Superior temporal gyrus (tissue), 1 donor: ENCODE results near the gene PTPRS.
A peak's percentile ranks its signal among the peaks of the same experiment; 100 is the strongest.
"Not testable (repeated sequence)": the region's sequence is repeated elsewhere in the genome, so short reads cannot be mapped to it uniquely, and the experiment has no call there.

Source experiments
- DNase-seq: peaks from one replicate; pipeline ENCODE4 v3.0.0-alpha.2; 2016; ENCODE audit errors: extremely low spot score

Gene PTPRS

DNA sequence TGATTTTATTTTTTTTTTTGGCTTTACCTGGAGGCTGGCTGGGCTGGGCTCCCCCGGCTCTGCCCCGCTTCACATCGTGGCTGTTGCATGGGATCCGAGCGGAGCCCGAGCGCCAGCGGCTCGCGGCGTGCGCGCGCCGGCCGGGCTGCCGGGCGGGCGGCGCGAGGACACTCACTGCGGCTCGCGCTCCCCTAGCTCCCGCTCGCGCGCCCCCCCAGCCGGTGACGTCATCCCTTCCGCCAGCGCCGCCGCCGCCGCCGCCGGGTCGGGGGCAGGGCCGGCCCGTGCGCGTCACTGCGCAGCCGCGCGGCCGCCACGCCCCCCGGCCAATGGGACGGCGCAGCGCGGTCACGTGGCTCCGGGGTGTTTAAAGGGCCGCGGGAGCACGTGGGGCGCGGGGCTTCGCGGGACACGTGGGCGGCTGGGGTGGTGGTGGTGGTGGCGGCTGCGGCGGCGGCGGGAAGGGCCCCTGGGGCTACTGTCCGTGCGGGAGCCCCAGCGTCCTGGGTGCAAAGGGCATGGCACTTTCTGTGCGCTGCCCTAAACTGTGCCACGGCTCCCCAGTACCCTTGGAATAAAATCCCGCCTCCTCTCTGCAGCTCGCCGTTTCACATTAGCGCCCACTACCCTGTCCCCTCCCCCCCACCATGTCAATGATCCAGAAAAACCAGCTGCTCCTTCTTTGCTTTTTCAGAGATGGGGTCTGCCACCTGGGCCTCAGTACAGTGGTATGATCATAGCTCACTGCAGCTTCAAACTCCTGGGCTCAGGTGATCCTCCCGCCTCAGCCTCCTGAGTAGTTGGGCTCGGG is at the start of gene PTPRS:
Gene PTPRS, minus strand, starts transcription at position 176 of the 811 bp plus-strand sequence. CDS start 54,672 bp downstream, outside the sequence.
- DNase-seq: peak; percentile 86

DNA sequence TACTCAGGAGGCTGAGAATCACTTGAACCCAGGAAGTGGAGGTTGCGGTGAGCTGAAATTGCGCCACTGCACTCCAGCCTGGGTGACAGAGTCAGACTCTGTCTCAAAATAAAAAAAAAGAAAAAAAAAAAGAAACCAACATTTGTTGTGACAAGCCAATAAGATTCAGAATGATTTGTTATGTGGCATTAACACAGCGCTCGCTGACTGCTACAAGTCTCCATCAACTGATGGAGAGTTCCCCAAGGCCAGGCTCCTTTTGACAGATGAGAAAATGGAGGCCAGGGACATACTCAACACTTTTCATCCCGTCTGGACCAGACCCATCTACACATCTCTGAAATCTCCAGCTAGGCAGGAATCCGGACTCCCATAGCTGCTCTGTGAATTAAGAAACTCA is 48.7 kb upstream of the PTPRS start:
- no peak for DNase-seq

DNA sequence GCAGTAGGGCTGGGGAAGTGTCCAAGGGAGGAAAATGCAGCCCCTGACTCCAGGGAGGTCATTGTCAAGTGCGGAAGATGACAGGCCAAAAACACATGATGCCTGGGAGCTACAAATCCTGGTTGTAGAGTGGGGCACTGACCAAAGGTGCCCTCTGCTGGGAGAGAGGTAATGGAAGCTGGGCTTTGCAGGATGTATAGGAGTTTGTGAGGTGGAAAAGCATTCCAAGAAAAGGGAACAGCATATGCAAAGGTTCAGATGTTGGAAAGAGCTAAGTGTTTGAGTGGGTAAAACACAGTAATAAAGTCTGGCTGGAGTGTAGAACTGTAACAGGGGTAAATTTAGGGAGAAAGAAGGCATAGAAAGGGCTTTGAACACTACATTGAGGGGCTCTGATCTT is 46.9 kb upstream of the PTPRS start:
- no peak for DNase-seq

DNA sequence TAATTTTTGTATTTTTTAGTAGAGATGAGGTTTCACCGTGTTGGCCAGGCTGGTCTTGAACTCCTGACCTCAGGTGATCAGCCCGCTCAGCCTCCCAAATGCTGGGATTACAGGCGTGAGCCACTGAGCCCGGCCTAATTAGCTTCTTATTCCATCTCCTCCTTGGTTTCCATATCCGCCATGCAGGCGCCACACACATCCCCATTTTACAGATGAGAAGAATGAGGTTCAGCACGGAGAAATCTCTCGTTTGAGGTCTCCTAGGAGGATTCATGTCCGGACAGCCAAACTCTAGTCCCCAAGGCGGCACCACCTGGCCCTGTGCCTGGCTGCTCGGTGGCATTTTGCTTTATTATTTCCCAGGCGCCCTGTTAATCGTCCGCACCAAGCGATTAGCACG is 46.2 kb upstream of the PTPRS start:
- DNase-seq: no peak

DNA sequence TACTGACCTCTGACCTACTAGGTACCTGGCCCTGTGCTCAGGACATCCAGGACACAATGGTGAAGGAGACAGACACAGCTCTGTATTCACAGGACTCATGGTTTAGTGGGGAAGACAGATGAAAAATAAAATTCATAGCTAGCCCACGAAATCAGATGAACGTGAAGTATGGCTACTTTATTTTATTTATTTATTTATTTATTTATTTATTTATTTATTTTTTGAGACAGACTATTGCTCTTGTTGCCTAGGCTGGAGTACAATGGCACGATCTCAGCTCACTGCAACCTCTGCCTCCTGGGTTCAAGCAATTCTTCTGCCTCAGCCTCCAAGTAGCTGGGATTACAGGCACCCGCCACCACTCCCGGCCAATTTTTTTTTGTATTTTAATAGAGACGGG is 40.6 kb upstream of the PTPRS start:
- DNase-seq: not testable (repeated sequence)

DNA sequence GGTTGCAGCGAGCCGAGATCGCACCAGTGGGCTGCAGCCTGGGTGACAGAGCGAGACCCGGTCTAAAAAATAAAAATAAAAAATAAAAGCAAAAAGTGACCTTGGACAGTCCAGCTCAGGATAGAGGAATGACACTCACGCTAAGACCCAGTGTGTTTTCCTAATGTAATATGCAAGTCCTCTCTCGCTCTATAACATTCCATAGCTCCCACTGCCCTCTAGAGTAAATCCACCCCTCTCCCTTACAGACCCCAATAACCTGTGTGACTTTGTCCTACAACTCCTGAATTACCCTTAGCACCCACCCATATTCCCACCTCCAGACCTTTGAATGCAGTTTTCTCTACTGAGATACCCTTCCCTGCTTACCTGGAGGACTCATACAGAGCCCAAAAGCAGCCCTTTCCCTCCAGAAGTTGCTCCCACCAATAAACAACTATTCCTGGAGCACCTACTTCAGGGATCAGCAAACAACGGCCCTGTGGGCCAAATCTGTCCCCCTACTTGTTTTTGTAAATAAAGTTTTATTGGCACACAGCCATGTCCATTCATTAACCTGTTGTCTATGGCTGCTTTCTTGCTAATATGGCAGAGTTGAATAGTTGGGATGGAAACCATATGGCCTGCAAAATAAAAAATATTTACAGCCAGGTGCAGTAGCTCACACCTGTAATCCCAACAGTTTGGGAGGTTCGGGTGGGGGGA is 39.8 kb upstream of the PTPRS start:
- DNase-seq: no peak

DNA sequence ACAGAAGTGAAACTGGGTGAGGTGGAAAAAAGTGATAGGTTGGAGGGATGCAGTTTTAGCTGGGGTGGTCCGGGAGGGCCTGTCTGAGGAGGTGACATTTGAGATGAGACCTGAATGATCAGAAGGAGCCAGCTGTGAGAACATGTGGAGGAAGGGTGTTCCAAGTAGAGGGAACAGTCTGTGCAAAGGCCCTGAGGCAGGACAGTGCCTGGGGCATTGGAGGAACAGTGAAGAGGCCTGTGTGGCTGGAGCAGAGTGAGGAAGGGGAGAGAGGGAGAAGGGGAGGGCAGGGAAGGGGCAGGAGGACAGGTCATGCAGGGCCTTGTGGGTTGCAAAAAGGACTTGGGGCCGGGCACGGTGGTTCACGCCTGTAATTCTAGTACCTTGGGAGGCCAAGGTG is 36.3 kb upstream of the PTPRS start:
- no peak for DNase-seq

DNA sequence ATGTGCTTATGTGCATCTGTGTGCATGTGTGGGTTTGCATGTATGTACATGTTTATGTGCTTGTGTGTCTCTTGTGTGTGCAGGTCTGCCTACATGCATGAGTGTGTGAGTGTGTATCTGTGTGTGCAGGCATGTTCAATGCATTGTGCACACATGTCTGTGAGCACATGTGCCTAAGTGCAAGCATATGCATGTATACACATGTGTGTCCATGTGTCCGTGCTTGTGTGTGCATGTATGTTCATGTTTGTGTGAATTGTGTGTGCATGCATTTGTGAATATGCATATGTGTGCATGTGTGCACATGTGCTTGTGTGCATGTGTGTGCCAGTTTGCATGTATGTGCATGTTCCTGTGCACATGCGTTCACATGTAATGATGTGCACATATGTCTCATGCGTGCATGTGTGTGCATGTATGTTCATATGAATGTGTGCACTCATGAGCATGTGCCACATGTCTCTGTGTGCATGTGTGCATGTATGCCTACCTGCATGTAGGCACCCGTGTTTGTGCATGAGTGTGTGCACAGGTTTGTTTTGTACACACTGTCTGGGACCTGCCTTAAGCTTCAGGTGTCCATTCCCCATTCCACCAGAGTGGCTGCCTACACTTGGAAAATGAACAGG is 32.1 kb upstream of the PTPRS start:
- DNase-seq: no peak

DNA sequence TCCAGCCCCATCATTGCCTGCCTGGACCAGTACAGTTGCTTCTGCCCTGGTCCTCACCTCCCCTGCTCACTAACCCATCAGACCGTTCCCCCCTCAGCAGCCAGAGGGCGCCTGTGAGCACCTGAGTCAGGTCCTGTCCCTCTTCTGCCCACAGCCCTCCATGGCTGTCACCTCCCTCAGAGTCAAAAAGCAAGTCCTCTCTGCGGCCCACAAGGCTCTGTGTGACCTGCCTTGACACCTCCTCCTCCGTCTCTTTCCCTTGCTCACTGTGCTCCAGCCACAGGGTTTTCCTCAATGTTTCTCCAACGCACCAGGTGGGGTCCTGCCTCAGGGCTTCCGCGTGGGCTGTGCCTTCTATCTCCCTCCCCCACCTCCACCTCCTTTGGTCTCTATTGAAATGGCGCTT is 29.4 kb upstream of the PTPRS start:
- DNase-seq: no peak

DNA sequence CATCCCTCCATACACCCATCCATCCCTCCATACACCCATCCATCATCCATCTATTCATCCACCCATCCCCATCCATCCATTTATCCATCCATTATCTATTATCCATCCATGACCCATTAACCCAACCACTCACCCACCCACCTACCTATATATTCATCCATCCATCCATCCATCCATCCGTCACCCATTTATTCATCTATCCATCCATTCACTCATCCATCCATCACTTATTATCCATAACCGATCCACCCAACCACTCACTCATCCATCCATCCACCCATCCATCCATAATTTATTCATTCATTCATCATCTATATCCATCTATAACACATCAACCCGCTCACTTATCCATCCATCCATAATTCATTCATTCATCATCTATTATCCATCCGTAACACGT is 28.7 kb upstream of the PTPRS start:
- DNase-seq: no peak

DNA sequence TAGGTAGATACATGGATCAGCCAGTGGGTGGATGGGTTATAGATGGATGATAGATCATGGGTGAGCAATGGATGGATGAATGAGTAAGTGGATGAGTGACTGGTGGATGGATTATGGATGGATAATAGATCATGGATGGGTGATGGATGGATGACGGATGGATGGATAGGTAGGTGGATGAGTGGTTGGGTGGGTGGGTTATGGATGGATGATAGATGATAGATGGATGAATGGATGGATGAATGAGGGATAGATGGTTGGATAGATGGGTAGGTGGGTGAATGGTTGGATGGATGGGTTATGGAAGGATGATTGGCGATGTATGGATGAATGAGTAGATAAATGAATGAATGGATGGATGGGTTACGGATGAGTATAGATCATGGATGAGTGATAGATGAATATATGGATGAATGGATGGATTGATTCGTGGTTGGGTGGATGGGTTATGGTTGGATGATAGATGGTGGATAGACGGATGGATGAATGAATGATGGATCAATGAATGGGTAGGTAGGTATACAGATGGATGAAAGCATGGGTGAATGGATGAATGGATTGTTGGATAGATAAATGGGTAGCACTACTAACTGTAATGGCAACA is 27.0 kb upstream of the PTPRS start:
- DNase-seq: no peak

DNA sequence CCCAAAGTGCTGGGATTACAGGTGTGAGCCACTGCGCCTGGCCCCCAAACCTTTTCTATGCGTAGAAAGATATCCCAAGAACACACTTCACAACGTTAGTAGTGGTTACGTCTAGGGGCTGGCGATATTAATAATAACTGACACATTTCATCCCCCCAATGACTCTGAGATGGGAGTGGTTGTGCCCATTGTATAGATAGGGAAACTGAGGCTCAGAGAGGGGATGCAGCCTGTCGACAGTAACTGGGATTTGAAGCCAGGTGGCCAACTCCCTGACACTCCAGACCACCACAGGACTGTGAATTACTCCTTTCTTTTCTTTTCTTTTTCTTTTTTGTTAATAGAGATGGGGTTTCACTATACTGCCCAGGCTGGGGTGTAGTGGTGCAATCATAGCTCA is 25.3 kb upstream of the PTPRS start:
- no peak for DNase-seq

DNA sequence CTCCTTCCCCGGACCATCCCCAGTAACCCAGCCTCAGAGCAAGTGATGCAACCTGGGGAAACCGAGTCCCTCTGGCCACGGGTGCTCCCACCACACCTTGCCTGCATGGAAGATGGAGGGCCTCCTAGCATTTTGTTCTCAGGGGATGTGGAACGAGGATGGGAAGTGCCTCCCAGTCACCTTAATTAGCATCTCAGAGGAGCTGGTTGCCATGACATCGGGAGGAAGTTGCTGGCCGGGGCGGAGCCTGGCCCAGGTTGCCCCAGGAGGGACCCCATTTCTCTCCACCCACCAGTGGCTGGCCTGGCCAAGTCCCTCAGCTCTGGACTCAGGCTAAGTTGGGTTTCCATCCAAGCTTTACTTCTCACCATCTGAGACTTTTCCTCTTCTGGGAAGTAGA is 24.1 kb upstream of the PTPRS start:
- DNase-seq: no peak

DNA sequence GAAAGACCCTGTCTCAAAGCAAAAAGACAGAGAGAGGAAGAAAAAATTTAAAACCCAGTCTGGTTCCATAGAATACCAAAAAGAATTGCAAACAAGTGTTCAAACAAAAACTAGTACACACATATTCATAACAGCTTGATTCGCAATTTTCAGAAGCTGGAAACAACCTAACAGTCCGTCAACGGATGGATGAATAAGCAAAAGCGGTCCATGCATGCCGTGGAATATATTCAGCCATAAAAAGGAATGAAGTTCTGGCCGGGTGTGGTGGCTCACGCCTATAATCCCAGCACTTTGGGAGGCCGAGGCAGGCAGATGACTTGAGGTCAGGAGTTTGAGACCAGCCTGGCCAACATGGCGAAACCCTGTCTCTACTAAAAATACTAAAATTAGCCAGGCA is 21.2 kb upstream of the PTPRS start:
- not testable (repeated sequence) for DNase-seq

DNA sequence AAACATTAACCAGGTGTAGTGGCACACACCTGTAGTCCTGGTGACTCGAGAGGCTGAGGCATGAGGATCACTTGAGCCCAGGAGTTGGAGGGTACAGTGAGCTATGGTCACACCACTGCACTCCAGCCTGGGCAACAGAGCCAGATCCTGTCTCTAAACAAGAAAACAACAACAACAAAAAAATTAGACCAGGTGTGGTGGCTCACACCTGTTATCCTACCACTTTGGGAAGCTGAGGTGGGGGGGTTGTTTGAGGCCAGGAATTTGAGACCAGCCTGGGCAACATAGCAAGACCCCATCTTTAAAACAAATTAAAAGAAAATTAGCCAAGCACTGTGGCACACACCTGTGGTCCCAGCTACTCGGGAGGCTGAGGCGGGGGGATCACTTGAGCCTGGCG is 20.8 kb upstream of the PTPRS start:
- no peak for DNase-seq

DNA sequence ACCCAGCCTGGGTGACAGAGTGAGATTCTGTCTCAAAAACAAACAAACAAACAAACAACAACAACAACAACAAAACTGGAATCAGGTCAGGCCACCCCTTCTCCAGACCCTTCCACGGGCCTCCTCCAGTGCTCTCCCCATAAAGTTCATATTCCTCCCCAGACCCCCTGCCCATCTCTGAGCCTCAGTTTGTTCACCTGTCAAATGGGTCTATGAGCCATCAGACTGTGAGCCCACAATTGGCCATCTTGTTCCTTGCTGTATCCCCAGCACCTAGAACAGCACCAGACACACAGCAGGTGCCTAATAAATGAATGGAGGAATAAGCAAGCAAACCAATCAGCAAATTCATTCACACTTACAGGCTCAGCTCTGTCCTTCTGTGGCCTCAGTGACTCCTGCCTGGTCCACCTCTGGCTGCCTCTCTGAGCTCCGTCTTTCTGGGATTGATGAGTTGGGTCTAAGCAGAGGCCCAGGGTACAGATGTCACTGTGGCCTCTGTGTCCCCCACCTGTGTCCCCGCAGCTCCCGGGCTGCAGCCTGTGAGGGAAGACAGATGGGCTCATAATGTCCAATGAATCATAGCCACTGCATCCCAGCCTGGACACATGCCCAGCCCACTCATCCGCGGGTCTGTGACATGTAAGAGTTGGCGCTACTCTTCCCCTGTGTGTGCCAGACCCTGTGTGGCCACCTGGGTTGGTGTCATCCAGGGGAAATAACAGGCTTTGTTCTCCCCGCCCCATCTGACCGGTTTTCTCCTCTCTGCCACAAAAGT is 19.6 kb upstream of the PTPRS start:
- DNase-seq: no peak

DNA sequence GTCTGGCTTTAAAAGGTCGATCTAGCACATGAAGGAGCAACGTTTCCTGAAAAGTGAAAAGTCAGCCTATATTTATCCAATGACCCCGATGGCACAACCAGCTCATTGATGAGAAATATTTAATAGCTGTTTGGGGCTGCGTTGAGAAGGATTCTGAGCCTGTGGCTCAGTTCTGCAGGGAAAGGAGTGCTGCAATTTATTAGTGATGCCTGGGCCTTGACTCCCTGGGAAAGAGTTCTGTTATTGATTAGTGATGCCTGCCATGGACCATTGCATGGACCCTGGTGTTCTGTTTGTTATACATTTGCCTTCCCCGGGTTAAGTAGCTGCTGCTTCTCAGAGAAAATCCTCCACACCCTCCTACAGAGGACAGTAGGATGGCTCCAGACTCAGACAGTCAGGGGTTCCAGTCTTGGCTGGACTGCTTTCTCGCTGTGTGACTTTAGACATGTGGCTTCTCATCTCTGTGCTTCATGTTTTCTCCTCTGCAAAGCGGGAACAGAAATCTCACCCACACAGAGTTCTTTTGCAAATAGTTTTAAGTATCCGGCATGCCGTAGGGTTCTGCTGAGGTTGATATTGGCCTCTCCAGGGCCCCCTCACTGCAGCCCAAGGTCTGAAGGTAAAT is 17.7 kb upstream of the PTPRS start:
- DNase-seq: no peak

DNA sequence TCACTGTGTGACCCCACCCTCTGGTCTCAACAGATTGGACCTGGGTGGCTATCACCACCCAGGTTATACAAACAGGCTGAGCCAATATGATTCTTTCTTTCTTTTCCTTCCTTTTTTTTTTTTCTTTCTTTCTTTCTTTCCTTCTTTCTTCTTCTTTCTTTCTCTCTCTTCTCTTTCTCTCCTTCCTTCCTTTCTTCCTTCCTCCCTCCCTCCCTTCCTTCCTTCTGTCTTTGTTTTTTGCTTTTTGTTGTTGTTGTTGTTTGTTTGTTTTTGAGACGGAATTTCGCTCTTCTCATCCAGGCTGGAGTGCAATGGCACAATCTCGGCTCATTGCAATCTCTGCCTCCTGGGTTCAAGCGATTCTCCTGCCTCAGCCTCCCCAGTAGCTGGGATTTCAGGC is 17.0 kb upstream of the PTPRS start:
- DNase-seq: no peak

DNA sequence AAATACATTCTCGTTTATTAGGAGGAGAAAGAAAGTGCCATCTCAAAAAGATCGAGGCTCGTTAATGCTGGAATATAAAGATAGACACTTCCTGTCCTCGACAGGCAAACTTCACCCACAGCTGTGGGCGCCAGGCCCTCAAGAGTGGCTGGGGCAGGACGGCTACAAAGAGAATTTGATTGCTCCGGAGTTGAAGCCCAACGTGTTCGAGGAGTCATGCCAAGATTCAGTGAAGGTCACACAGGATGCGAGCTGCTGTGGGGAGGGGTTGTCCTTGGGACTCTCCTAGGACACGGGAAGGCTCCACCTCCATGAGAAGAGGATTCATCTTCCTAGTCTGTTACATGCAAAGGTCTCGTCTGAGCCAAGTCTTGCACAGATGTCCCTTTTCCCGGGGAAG is 16.3 kb upstream of the PTPRS start:
- no peak for DNase-seq

DNA sequence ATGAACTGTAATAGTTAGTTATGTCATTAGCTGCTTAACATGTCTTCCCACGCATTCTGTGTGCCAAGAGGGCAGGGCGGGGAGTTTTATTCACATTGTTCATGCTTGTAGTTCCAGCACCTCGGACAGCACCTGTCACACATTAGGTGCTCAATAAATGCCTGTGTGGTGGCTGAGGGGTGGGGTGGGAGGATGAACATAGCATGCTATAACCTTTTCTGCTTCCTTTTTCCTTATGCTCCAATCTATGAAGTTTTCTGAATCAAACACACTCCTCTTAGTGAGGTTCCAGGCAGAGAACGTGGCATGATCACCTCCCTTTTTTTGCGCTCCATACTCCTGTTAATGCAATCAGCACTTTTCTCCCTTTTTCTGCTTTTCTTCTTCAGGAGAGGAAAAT is 15.8 kb upstream of the PTPRS start:
- no peak for DNase-seq

DNA sequence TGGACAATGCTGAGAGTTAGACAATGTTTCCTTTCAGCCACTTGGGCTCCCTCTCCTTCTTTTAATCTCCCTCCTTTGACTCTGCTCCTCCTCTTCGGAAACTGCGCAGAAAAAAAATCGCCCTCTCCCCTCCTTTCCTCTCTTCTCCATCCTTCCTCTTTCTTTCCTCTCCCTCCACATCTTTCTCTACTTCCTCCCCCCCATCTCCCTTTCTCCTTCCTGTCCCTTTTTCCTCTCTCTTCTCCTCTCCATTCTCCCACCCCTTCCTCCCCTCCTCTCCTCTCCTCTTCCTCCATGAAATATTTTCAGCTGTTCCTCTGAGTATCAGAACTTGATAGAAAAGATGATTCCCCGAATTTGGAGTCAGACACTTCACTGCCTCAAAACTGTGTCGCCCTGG is 15.1 kb upstream of the PTPRS start:
- DNase-seq: no peak
